ENCODE results near the gene NEURL1.

DNA sequence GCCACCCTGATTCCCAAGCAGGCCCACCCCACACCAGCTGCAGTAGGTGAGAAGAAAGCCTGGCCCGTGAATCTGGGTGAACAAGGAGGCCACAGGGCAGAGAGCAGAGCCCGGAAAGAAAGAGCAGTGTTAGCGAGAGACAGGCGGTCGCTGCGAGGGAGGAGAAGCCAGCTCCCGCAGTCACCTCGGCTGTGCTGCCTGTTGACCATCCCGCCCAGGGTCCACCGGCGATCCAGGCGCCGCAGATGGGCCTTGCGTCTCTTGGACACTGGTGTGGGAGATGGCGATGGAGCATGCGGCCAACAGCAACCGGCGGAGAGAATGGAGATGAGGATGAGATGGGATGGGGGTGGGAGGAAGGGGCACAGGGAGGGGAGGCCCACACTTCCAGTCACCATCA is 128.8 kb downstream of the NEURL1 start:
- TF ChIP-seq EZH2 (IDR thresholded peaks at IDR 0.05; ENCODE audit: borderline replicate concordance, low read depth, low read length, severe bottlenecking) (no peak), JUN (IDR thresholded peaks at IDR 0.05; ENCODE audit: borderline replicate concordance, insufficient read depth, insufficient read length, low read depth) (no peak), CTCF (IDR thresholded peaks at IDR 0.05; ENCODE audit: extremely low read depth in 1 of 2, insufficient read depth in 1 of 2, low read depth in 1 of 2, low read length in 2 of 2) (no peak), POLR2AphosphoS5 (IDR thresholded peaks at IDR 0.05; ENCODE audit: insufficient read depth, low read depth, low read length) (no peak), MYC (IDR thresholded peaks at IDR 0.05; ENCODE audit: low read depth, low read length) (no peak)

Data from endothelial cell of umbilical vein (primary cell).